Measurements from ENCODE around the gene THOC2. TPM values are rescaled to one million over a fixed set of nuclear protein-coding genes. Genes with fewer than 3 reads are reported as not detected.
"Not testable (repeated sequence)": the region's sequence is repeated elsewhere in the genome, so short reads cannot be mapped to it uniquely, and the experiment has no call there.

THOC2 gene
- total RNA-seq, 1 donor from 2014 or later: 78.8 TPM

- intact Hi-C loops (cut with micrococcal nuclease): loop anchor here (5.0 kb wide), 1 partner anchor 141 kb away; the partner anchor contains the start of gene THOC2
These were observed 141.9 kb downstream of the THOC2 start for GRCh38 chrX:123590842-123591486.

- intact Hi-C loops (cut with micrococcal nuclease): no loop called here
These were observed 144.1 kb downstream of the THOC2 start for GRCh38 chrX:123588723-123589122.

- intact Hi-C loops (cut with micrococcal nuclease): no loop called here
These were observed 151.3 kb downstream of the THOC2 start for GRCh38 chrX:123581586-123581985.

- intact Hi-C loops (cut with micrococcal nuclease): no loop called here
These were observed 152.1 kb downstream of the THOC2 start for GRCh38 chrX:123580792-123581191.

GRCh38 chrX:123574027-123574426 lies 158.8 kb downstream of the THOC2 start:
- intact Hi-C loops (cut with micrococcal nuclease): not testable (repeated sequence)

- intact Hi-C loops (cut with micrococcal nuclease): no loop called here
These were observed 162.8 kb downstream of the THOC2 start for GRCh38 chrX:123570011-123570590.

- intact Hi-C loops (cut with micrococcal nuclease): no loop called here
These were observed 169.7 kb downstream of the THOC2 start for GRCh38 chrX:123563167-123563566.

- intact Hi-C loops (cut with micrococcal nuclease): no loop called here
These were observed 170.3 kb downstream of the THOC2 start for GRCh38 chrX:123562342-123563146.

- intact Hi-C loops (cut with micrococcal nuclease): no loop called here
These were observed 171.2 kb downstream of the THOC2 start for GRCh38 chrX:123561439-123562215.

GRCh38 chrX:123550829-123551228 lies 182.0 kb downstream of the THOC2 start:
- intact Hi-C loops (cut with micrococcal nuclease): no loop called here

Other genes starting within 250 kb of the THOC2 start
- gene XIAP, start 127.0 kb upstream of the THOC2 start, total RNA-seq: 46.1 and 49.4 TPM in 2 replicates
- 92.0 and 101 TPM in 2 replicates for gene STAG2, start 228.7 kb upstream of the THOC2 start, total RNA-seq